CD14-positive monocyte (primary cell): Measurements from ENCODE around the gene ALDH9A1. TPM values are rescaled to one million over a fixed set of nuclear protein-coding genes. Genes with fewer than 3 reads are reported as not detected.

ENCODE experiments used
- DNase-seq, 3 donors: peaks; one replicate each; pipeline ENCODE4 v3.0.0-alpha.2; 2011 to 2022
- H2AFZ ChIP-seq: 2 replicates; pipeline ENCODE4 v1.6.0; 2012; ENCODE audit warnings: mild to moderate bottlenecking, low read depth, low read length, inconsistent platforms; ENCODE audit not compliant: insufficient read depth, poor library complexity, severe bottlenecking
- H3K27ac ChIP-seq, 2 donors: 1 replicate in 1 of 2; 2 replicates in 1 of 2; pipeline ENCODE4 v1.5.1; 2012 to 2013; ENCODE audit warnings: low read length in 2 of 2, control low read depth in 1 of 2, inconsistent platforms in 1 of 2, low read depth in 1 of 2, mild to moderate bottlenecking in 1 of 2
- H3K27me3 ChIP-seq, 2 donors: one replicate each; pipeline versions ENCODE4 v1.6.0 to v1.6.1; 2011 to 2013; ENCODE audit warnings: low read length in 2 of 2; ENCODE audit not compliant: control insufficient read depth in 2 of 2, insufficient read depth in 2 of 2
- H3K36me3 ChIP-seq, 2 donors: replicated peaks in 1 of 2; 1 replicate in 1 of 2; 2 replicates in 1 of 2; pipeline versions ENCODE4 v1.5.1 to v1.6.1; 2012 to 2013; ENCODE audit warnings: low read length in 2 of 2, control low read depth in 1 of 2, inconsistent platforms in 1 of 2, mild to moderate bottlenecking in 1 of 2; ENCODE audit not compliant: insufficient read depth in 2 of 2, control insufficient read depth in 1 of 2
- H3K4me1 ChIP-seq, 2 donors: 1 replicate in 1 of 2; 2 replicates in 1 of 2; pipeline versions ENCODE4 v1.5.1 to v1.6.1; 2012 to 2013; ENCODE audit warnings: low read length in 2 of 2, control low read depth in 1 of 2, inconsistent platforms in 1 of 2, mild to moderate bottlenecking in 1 of 2, moderate library complexity in 1 of 2; ENCODE audit not compliant: insufficient read depth in 2 of 2, control insufficient read depth in 1 of 2
- H3K4me2 ChIP-seq: replicated peaks from 2 replicates; pipeline ENCODE3; 2012; ENCODE audit warnings: low read length, moderate library complexity, mild to moderate bottlenecking; ENCODE audit not compliant: poor library complexity, severe bottlenecking; ENCODE audit errors: extremely low read depth
- H3K4me3 ChIP-seq, 3 experiments: fragments of 200-600 bp in 1 of 3; sonication (generic) in 1 of 3; replicated peaks in 1 of 3; 1 replicate in 2 of 3; 2 replicates in 1 of 3; pipeline ENCODE4 v1.5.1; 2011 to 2013; ENCODE audit warnings: low read length in 3 of 3, mild to moderate bottlenecking in 3 of 3, control low read depth in 2 of 3, low read depth in 2 of 3, inconsistent platforms in 1 of 3, moderate library complexity in 1 of 3
- H3K79me2 ChIP-seq: 2 replicates; pipeline ENCODE4 v1.6.0; 2012; ENCODE audit warnings: mild to moderate bottlenecking, control low read depth, inconsistent platforms, low read length, moderate library complexity; ENCODE audit not compliant: insufficient read depth
- H3K9ac ChIP-seq: 2 replicates; pipeline ENCODE4 v1.6.0; 2017; ENCODE audit warnings: low read length, mild to moderate bottlenecking; ENCODE audit not compliant: insufficient read depth, poor library complexity, severe bottlenecking
- H3K9me3 ChIP-seq, 2 donors: replicated peaks in 1 of 2; 1 replicate in 1 of 2; 2 replicates in 1 of 2; pipeline versions ENCODE4 v1.5.1 to v1.6.1; 2012 to 2013; ENCODE audit warnings: low read length in 2 of 2, control low read depth in 1 of 2; ENCODE audit not compliant: control insufficient read depth in 1 of 2, insufficient read depth in 1 of 2
- H4K20me1 ChIP-seq: 2 replicates; pipeline ENCODE4 v1.6.0; 2012; ENCODE audit warnings: mild to moderate bottlenecking, low read length, control low read depth, moderate library complexity; ENCODE audit not compliant: insufficient read depth
- H3K27ac Mint-ChIP-seq, 7 donors: one replicate each; pipeline ENCODE4 v1.8.0; 2020; ENCODE audit warnings: mild to moderate bottlenecking in 7 of 7, mixed read lengths in 7 of 7, moderate library complexity in 6 of 7, inconsistent platforms in 2 of 7
- H3K27me3 Mint-ChIP-seq, 3 donors: one replicate each; pipeline ENCODE4 v1.8.0; 2021 to 2022; ENCODE audit warnings: low read depth in 3 of 3, mild to moderate bottlenecking in 3 of 3, mixed read lengths in 3 of 3, moderate library complexity in 3 of 3, inconsistent platforms in 1 of 3
- H3K36me3 Mint-ChIP-seq, 2 donors: one replicate each; pipeline ENCODE4 v1.8.0; 2020; ENCODE audit warnings: mixed read lengths in 2 of 2, inconsistent platforms in 1 of 2, mild to moderate bottlenecking in 1 of 2
- H3K4me1 Mint-ChIP-seq: one replicate; pipeline ENCODE4 v1.8.0; 2020; ENCODE audit warnings: mild to moderate bottlenecking, mixed read lengths
- H3K4me3 Mint-ChIP-seq, 2 donors: one replicate each; pipeline ENCODE4 v1.8.0; 2020; ENCODE audit warnings: mild to moderate bottlenecking in 2 of 2, mixed read lengths in 2 of 2, moderate library complexity in 1 of 2
- H3K9me3 Mint-ChIP-seq, 7 donors: one replicate each; pipeline ENCODE4 v1.8.0; 2020 to 2022; ENCODE audit warnings: mixed read lengths in 7 of 7, mild to moderate bottlenecking in 6 of 7, moderate library complexity in 6 of 7, inconsistent platforms in 2 of 7
- CTCF ChIP-seq: fragments of 200-600 bp; IDR thresholded peaks from one replicate; pipeline ENCODE4 v1.8.0; 2022; ENCODE audit warnings: antibody characterized with exemption, mild to moderate bottlenecking
- WGBS: methylation state at CpG from one replicate; pipeline ENCODE4 v1.1.5; 2013; ENCODE audit warnings: missing lambda C conversion rate; ENCODE audit not compliant: insufficient coverage; 5-methylcytosine and 5-hydroxymethylcytosine counted together
- intact Hi-C, 2 donors: fragments of 100-400 bp; cut with micrococcal nuclease; formaldehyde crosslinking; loops; one replicate each; pipeline versions ENCODE4 v1.15.0 to v1.15.1; 2023
- polyA plus RNA-seq, 3 donors: library from polyadenylated mRNA; depleted of rRNA in 1 of 3; unstranded in 2 of 3; stranded (reverse) in 1 of 3; fragments of 300-500 nt in 2 of 3; fragments of >200 nt in 1 of 3; fragmentation: Illumina TruSeq in 2 of 3; gene quantifications; 1 replicate in 2 of 3; 2 replicates in 1 of 3; pipeline ENCODE4 v1.2.3, GENCODE V29; 2012 to 2021

ALDH9A1 gene
- polyA plus RNA-seq, 3 donors, result 23.7 to 60.0 (median 57.7) TPM

GRCh38 chr1:165637427-165637826 is 60.9 kb downstream of the ALDH9A1 start:
- DNase-seq, result no peak
- H3K4me2 ChIP-seq, result no peak overlapping the region
- H3K79me2 ChIP-seq, result peaks cover 99% of the 10 kb centered on the region
- peaks cover 58% of the 10 kb centered on the region for H3K4me1 Mint-ChIP-seq
- no peak overlapping the region for H2AFZ ChIP-seq
- no peak overlapping the region for H3K27ac ChIP-seq
- no peak for TF ChIP-seq CTCF
- H3K27me3 ChIP-seq, result no peaks in the 10 kb centered on the region
- intact Hi-C loops, result loop anchor here in 1 of 2 donors (10.0 kb wide), 2 partner anchors 57 to 127 kb away; partner anchors contain the start of genes ALDH9A1 and TMCO1
- H3K36me3 Mint-ChIP-seq, result peaks cover 27 to 28% of the 10 kb centered on the region in 2 donors
- peaks cover 28 to 60% of the 10 kb centered on the region in 2 donors for H3K4me1 ChIP-seq
- no peaks in the 10 kb centered on the region for H3K27me3 Mint-ChIP-seq
- H3K9me3 ChIP-seq, result no peaks in the 10 kb centered on the region
- peaks cover 0 to 7% (median 0%) of the 10 kb centered on the region in 7 donors for H3K9me3 Mint-ChIP-seq
- H3K9ac ChIP-seq, result no peak overlapping the region
- H3K27ac Mint-ChIP-seq, result peak overlapping the region in 3 of 7 donors; percentile 1 to 46 (median 14)
- H4K20me1 ChIP-seq, result peaks cover 30% of the 10 kb centered on the region
- peaks cover 3 to 32% of the 10 kb centered on the region in 2 donors for H3K36me3 ChIP-seq
- H3K4me3 ChIP-seq, result no peak overlapping the region
- 0% methylated on average over 1 of the region's 1 CpG for WGBS
- no peak overlapping the region for H3K4me3 Mint-ChIP-seq

- Histone ChIP-seq H4K20me1 (peaks cover 24% of the 10 kb centered on the region), H3K4me1 (peaks cover 30 to 56% of the 10 kb centered on the region in 2 donors), H3K79me2 (peaks cover 97% of the 10 kb centered on the region), H2AFZ (no peak overlapping the region), H3K9ac (no peak overlapping the region), H3K9me3 (no peaks in the 10 kb centered on the region), H3K27ac (no peak overlapping the region), H3K4me2 (no peak overlapping the region), H3K4me3 (no peak overlapping the region), H3K27me3 (no peaks in the 10 kb centered on the region), H3K36me3 (peaks cover 3 to 32% of the 10 kb centered on the region in 2 donors)
- no peaks in the 10 kb centered on the region for H3K27me3 Mint-ChIP-seq
- H3K36me3 Mint-ChIP-seq, result peaks cover 26 to 28% of the 10 kb centered on the region in 2 donors
- H3K27ac Mint-ChIP-seq, result no peak overlapping the region
- no CpG with 5 or more reads among the region's 2 CpGs for WGBS
- H3K9me3 Mint-ChIP-seq, result peaks cover 0 to 7% (median 0%) of the 10 kb centered on the region in 7 donors
- no peak overlapping the region for H3K4me3 Mint-ChIP-seq
- DNase-seq, result no peak
- H3K4me1 Mint-ChIP-seq, result peaks cover 44% of the 10 kb centered on the region
- no peak for TF ChIP-seq CTCF
- intact Hi-C loops, result loop anchor here in 1 of 2 donors (10.0 kb wide), 2 partner anchors 59 to 129 kb away; partner anchors contain the start of genes ALDH9A1 and TMCO1
These were observed 62.5 kb downstream of the ALDH9A1 start for GRCh38 chr1:165635823-165636222.
